AG04450 (cell line): ENCODE data around the gene MRM2. TPM values are rescaled to one million over a fixed set of nuclear protein-coding genes. Genes with fewer than 3 reads are reported as not detected.
A peak's percentile ranks its signal among the peaks of the same experiment; 100 is the strongest.

Experiments
- CTCF ChIA-PET: fragments of 300-600, 350-600 bp; formaldehyde crosslinking; extraction: SDS; loops from one replicate; lab custom pipeline; 2022; ENCODE audit warnings: antibody characterized with exemption, inconsistent platforms; lab: Charles Lee
- POLR2A ChIA-PET: fragments of 350-600 bp; formaldehyde crosslinking; extraction: SDS; loops from one replicate; lab custom pipeline; 2021; ENCODE audit warnings: antibody characterized with exemption, inconsistent platforms; lab: Yijun Ruan, JAX
- DNase-seq: peaks from one replicate; pipeline ENCODE4 v3.0.0-alpha.2; 2011; ENCODE audit warnings: low read depth, low spot score
- H3K27ac ChIP-seq: one replicate; pipeline ENCODE4 v1.5.1; 2012; ENCODE audit warnings: low read depth, low read length, control low read depth
- H3K27me3 ChIP-seq: one replicate; pipeline ENCODE4 v1.6.0; 2012; ENCODE audit warnings: low read length; ENCODE audit not compliant: control insufficient read depth, insufficient read depth
- H3K4me3 ChIP-seq: 2 replicates; pipeline ENCODE4 v1.5.1; 2011; ENCODE audit warnings: mild to moderate bottlenecking, low read depth, low read length, control low read depth
- H3K9me3 ChIP-seq: 2 replicates; pipeline ENCODE4 v1.5.1; 2012; ENCODE audit warnings: low read length; ENCODE audit not compliant: control insufficient read depth, insufficient read depth
- polyA plus RNA-seq: library from polyadenylated mRNA; depleted of rRNA; stranded (reverse); fragments of >200 nt; gene quantifications from 2 replicates; pipeline ENCODE4 v1.2.3, GENCODE V29; 2011
- TF ChIP-seq, protein P1 (sequence below): IDR thresholded peaks from 2 replicates; pipeline ENCODE4 v1.5.1; 2011; ENCODE audit warnings: low read depth, low read length, control low read depth, inconsistent platforms

Gene MRM2
- polyA plus RNA-seq, 1 experiment = 18.4 TPM

DNA sequence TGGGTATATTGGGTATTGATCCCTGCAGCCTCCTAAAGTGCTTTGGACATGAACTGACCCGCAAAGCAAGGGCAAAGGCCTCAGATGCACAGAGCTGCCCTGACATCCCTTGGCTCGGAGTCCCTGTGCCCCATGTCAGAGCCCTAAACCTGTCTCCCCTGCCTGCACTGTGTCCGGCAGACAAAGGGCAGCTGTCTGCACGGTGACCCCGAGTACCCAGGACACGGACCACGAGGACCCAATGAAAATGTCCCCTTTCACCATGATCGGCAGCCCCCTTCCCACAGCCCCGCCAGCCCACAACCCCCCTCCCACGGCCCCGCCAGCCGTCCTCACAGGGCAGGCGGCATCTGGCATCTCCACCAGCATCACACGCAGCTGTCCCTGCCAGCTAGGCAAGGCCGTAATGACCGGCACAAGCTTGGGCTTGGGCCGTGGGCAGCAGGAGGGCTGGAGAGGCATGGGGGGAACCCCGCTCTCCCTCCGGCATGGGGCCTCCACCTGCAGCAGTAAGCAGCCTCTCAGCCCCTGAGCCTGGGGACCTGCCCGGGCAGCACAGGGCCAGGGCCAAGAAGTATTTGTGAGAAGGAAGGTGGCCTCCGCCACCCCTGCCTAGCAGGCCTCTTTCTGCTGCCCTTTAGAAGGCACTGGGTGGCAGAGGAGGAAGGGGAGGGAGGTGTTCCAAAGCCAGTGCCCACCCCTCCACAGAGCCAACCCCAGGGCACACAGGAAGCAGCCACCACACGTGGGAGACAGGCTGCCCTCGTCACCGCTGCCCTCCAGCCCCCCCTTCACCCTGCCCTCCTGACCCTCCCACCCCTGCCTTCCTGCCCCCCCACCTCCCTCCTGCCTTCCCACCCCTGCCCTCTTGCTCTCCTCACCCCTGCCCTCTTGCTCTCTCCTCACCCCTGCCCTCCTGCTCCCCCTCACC lies 10.1 kb upstream of the MRM2 start:
- Histone ChIP-seq H3K4me3 (no peak overlapping the region), H3K27me3 (no peaks in the 10 kb centered on the region), H3K9me3 (no peaks in the 10 kb centered on the region; the same call in 1 of the 2 replicates), H3K27ac (no peak overlapping the region)
- ChIA-PET POLR2A (no interaction called here), CTCF (no interaction called here)
- DNase-seq = no peak
- TF ChIP-seq, protein P1, sequence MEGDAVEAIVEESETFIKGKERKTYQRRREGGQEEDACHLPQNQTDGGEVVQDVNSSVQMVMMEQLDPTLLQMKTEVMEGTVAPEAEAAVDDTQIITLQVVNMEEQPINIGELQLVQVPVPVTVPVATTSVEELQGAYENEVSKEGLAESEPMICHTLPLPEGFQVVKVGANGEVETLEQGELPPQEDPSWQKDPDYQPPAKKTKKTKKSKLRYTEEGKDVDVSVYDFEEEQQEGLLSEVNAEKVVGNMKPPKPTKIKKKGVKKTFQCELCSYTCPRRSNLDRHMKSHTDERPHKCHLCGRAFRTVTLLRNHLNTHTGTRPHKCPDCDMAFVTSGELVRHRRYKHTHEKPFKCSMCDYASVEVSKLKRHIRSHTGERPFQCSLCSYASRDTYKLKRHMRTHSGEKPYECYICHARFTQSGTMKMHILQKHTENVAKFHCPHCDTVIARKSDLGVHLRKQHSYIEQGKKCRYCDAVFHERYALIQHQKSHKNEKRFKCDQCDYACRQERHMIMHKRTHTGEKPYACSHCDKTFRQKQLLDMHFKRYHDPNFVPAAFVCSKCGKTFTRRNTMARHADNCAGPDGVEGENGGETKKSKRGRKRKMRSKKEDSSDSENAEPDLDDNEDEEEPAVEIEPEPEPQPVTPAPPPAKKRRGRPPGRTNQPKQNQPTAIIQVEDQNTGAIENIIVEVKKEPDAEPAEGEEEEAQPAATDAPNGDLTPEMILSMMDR = no peak

DNA sequence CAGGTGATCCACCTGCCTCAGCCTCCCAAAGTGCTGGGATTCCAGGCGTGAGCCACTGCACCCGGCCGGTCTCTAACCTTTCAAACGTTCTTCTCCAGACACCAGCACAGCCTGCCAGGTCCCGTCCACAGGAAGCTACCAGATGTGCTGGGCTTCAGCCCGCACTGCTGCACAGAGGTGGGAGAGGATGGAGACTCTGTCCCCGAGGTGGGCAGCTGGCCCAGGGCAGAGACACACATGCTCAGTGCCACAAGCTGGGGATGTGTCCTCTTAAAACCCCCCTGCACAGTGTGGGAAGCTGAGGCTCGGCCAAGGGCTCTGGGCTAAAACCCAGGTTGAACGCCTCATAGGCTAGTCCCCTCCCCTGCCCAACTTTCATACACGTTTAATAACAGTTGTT lies 9.4 kb upstream of the MRM2 start:
- Histone ChIP-seq H3K9me3 (no peaks in the 10 kb centered on the region; the same call in 1 of the 2 replicates), H3K27ac (no peak overlapping the region), H3K4me3 (no peak overlapping the region), H3K27me3 (no peaks in the 10 kb centered on the region)
- POLR2A ChIA-PET = no interaction called here
- no peak for DNase-seq
- TF ChIP-seq, protein P1 = no peak
- CTCF ChIA-PET = no interaction called here

DNA sequence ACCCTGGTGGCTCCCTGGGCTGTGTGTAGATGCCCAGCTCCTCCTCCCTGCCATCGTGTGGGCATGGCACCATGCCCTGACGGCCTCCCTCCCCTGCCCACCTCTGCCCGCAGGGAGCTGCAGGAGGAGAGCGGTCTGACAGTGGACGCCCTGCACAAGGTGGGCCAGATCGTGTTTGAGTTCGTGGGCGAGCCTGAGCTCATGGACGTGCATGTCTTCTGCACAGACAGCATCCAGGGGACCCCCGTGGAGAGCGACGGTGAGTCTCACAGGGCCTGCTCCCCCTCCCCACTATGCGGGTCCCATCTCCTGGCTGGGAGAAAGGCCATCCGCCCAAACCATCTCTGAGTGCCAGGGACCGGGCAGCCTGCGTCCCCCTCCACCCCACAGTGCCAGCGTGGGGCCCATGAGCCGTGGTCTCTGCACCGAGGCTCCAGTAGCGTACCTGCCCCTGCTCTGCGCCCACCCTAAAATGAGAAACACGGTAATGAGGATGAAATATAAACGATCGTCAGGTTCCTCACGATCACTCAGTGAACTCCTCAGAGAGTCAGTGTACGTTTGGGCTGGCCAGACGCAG lies 7.8 kb upstream of the MRM2 start:
- no peaks in the 10 kb centered on the region; the same call in 1 of the 2 replicates for H3K9me3 ChIP-seq
- no peak overlapping the region for H3K4me3 ChIP-seq
- CTCF ChIA-PET = interaction anchor here (0.7 to 2.8 kb wide), 2 partner anchors 72 to 98 kb away, joined by 3 to 29 read pairs; no protein-coding TSS in a partner anchor
- DNase-seq = no peak
- no peaks in the 10 kb centered on the region for H3K27me3 ChIP-seq
- POLR2A ChIA-PET = interaction anchor here (0.8 to 1.6 kb wide), 4 partner anchors 8 to 104 kb away, joined by 3 to 5 read pairs (median 4); partner anchors contain the start of genes MRM2 and NUDT1
- H3K27ac ChIP-seq = peak overlapping the region; percentile 99
- TF ChIP-seq, protein P1 = no peak

DNA sequence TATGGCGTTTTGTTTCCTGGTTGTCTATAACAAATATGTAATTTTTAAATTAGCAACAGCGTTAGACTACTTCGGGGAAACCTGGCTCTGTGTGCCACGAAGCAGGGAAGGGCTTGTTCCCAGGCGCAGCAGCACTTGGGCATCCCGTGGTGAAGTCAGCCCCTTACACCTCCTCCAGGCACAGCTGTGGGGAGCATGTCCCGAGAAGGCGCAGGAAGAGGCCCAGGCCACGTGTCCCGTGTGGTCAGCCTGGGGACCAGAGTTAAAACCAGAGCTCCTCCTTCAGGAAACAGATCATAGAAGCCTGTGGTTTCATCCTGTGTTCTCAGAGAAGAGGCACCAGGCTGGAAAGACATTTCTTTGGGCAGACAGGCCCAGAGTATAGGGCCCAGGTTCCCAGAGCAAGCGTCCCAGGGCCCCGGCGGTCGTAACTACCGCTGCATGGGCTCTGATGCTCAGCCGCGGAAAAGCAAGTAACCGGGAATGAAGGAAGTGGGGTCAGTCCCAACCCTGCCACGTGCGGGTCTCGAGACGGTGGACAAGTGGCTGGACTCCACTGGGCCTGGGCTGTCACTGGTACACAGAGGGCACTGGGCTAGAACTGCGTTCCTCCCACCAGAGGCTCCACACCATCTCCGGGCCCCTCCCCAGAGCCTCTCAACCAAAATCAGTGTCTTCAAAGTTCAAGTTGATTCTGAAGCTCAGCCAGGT lies 7.1 kb upstream of the MRM2 start:
- CTCF ChIA-PET = interaction anchor here (0.5 to 2.8 kb wide), 10 partner anchors 11 to 368 kb away, joined by 3 to 29 read pairs (median 4); no protein-coding TSS in a partner anchor

More for the DNA sequence above, 7.1 kb upstream of the MRM2 start:
- no peaks in the 10 kb centered on the region for H3K27me3 ChIP-seq
- H3K4me3 ChIP-seq = no peak overlapping the region; the same call in 1 of the 2 replicates
- POLR2A ChIA-PET = interaction anchor here (0.5 to 1.6 kb wide), 7 partner anchors 10 to 107 kb away, joined by 3 to 5 read pairs (median 4); no protein-coding TSS in a partner anchor
- DNase-seq = peak; percentile 89
- H3K9me3 ChIP-seq = no peaks in the 10 kb centered on the region; the same call in 1 of the 2 replicates
- peak overlapping the region; percentile 99 for H3K27ac ChIP-seq
- TF ChIP-seq, protein P1 = no peak
